PFSK-1 (cell line): ENCODE results near the gene IGSF9.

Source experiments
- REST ChIP-seq, 2 experiments: IDR thresholded peaks; 2 replicates each; pipeline versions ENCODE4 v1.6.1 to v1.8.0; 2011 to 2012; ENCODE audit warnings: low read depth in 2 of 2, low read length in 2 of 2, control low read depth in 1 of 2, inconsistent platforms in 1 of 2, mild to moderate bottlenecking in 1 of 2, moderate library complexity in 1 of 2; ENCODE audit not compliant: insufficient read depth in 1 of 2
- SIN3A ChIP-seq: IDR thresholded peaks from 2 replicates; pipeline ENCODE4 v1.6.1; 2012; ENCODE audit warnings: mild to moderate bottlenecking, low read length, moderate library complexity, borderline replicate concordance; ENCODE audit not compliant: insufficient read depth
- TAF1 ChIP-seq: IDR thresholded peaks from 2 replicates; pipeline ENCODE4 v1.6.1; 2012; ENCODE audit warnings: low read length, control low read depth, borderline replicate concordance; ENCODE audit not compliant: insufficient read depth

DNA sequence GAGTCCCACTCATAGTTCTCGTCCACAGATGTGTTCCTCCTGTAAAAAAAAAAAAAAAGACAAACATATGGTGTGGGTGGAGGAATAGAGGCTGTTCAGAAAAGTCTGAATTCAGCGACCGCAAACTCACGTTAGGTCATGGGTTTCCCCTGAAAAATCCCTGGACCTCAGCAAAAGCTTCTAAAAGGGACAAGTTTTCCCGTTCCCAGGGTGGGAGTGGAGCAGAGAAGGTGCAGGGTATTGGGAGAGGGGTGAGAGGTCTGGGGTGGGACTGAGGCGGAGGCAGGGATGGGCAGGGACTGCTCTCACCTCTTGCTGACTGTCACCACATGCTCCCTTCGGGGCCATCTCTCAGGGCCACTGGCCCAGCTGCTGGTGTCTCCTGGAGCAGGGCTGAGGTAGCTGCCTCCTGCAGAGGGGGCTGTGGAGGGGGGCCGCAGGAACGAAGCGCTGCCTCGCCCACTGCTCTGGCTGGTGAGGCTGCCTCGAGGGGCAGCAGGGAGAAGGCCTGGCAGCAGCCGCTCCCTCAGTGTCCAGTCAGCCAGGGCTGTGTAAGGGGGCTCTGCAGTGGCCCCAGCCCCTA, 17.5 kb downstream of the IGSF9 start:
- TF ChIP-seq REST (IDR thresholded peaks at IDR 0.05; ENCODE audit: insufficient read depth in 1 of 2, low read depth in 2 of 2, low read length in 2 of 2) (no peak), TAF1 (no peak), SIN3A (no peak)
